EH (cell line): ENCODE measurements around the gene WDR19.
"Not testable (repeated sequence)": the region's sequence is repeated elsewhere in the genome, so short reads cannot be mapped to it uniquely, and the experiment has no call there.

Source experiments
- DNase-seq: peaks from one replicate; pipeline ENCODE4 v3.0.0-alpha.2; 2015; ENCODE audit warnings: low read depth

Gene WDR19

DNA sequence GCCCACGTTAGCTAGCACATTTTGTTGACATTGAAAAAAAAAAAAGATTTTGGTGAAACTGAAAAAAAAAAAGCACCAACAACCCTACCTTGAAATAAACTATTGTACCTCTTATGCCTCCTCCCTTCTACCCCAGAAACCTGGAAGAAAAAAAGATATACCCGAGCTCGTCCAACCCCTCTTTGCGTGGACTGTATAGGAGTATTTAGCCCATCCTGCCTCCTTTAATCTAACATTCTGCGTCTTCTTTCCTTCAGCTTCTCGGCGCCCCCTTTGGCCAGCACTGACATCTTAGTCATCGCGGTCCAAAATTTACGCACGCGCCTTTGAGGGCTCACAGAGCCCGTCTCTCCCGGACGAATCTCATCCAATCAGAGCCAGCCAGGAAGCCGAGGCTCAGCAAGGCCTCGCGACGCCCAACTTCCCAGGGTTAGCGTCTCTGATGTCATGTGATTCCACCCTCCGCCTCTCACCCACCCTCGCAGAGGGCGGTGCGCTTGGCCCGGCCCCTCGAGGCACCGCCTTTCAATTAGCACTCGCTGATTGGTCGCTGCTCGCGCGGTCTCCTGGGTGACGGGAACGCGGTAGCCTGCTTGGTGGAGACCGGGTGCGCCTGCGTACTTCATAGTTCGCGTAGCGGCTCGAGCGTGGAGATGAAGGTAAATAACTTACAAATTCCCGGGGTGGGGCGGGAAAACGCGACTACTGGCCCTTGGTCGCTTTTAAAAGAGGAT is at the start of gene WDR19:
TSS of gene WDR19 (plus strand) at position 625 of the 734 bp plus-strand sequence. CDS start at position 654, 29 bp downstream.
- DNase-seq = peak; percentile 100

DNA sequence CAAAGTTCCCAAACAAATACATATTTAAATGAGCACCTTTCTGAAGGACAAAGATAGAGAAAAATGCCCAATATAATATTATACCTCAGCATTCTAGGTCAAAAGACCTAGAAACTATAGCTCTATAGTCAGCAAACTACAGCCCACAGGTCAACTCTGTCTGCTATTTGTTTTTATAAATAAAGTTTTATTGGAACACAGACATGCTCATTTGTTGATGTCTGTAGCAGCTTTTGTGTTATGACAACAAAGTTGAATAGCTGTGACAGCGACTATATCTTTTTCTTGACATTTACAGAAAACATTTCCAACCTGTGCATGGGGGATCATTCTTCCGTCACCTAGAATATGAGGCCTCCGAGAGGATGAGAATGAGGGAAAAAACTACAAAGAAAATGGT is 48.7 kb upstream of the WDR19 start:
- no peak for DNase-seq

DNA sequence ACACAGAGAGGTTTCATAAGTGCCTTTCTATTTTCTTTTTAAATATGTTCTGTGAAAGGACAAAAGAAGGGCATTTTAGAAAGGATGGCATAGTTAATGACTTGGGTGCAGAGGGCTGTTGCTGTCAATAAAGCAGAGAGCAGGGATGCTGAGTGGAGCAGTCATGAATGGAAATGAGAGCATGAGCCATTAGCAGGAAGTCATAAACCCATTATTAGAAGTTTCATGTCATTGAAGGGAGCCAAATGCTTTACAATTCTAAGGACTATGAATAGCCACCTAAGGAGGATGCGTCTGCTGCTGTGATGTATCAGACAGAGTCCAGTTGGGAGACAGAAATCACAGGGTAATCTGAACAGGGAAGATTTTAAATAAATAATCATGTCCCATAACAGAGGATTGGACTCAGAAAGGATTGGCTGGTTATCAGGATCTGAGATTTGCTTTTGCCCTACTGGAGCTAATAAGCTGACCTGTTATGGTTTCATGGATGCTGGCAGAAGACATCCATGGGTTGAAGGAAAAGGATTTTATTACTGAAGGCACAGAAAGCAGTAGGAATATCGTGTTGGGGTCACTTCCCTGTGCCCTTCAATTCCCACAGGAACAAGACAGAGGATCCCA is 47.5 kb upstream of the WDR19 start:
- DNase-seq = peak; percentile 40

DNA sequence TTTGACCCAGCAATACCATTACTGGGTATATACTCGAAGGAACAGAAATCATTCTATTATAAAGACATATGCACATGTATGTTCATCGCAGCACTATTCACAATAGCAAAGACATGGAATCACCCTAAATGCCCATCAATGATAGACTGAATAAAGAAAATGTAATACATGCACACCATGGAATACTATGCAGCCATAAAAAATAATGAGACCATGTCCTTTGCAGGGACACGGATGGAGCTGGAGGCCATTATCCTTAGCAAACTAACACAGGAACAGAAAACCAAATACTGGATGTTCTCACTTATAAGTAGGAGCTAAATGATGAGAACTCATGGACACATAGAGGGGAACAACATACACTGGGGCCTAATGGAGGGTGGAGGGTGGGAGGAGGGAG is 44.1 kb upstream of the WDR19 start:
- not testable (repeated sequence) for DNase-seq

DNA sequence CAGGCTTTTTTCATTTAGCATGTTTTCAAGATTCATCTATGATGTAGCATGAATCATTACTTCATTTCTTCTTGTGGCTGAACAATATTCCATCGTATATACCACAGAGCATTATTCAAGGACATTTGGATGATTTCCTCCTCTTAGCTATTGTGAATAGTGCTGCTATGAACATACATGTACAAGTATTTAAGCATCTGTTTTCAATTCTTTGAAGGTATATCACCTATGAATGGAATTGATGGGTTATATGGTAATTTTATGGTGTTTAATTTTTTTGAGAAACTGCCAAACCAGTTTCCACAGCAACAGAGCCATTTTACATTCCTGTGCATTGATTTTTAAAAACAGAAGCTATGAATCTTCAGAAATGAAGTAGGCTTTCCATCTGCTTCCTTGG is 36.1 kb upstream of the WDR19 start:
- no peak for DNase-seq

DNA sequence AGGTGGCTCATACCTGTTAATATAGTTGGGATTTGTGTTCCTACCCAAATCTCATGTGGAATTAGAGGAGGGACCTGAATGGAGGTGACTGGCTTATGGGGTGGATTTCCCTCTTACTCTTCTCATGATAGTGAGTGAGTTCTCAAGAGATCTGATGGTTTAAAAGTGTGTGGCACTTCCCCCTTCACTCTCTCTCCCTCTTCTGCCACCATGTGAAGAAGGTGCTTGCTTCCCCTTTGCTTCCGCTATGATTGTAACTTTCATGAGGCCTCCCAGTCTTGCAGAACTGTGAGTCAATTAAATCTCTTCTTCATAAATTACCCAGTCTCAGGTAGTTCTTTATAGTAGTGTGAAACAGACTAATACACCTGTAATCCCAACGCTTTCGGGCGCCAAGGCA is 28.3 kb upstream of the WDR19 start:
- DNase-seq = no peak

DNA sequence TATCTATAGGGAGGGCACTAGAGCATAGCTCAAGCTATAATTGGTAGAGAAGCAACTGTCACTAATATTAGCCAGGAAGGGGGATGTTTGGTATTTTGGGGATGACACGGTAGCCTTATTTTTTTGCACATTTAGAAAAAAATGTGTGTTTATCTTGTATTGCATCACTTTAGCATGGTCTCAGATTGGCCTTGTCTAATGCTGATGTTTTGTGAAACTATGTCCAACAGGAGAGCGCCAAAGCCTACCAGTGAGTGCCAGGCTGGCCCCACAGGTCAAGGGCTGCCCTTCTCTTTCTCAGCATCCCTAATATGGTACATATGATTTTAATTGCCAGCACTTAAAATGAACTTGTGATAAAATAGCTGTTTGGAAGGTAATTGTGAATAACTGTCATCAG is 24.8 kb upstream of the WDR19 start:
- no peak for DNase-seq

DNA sequence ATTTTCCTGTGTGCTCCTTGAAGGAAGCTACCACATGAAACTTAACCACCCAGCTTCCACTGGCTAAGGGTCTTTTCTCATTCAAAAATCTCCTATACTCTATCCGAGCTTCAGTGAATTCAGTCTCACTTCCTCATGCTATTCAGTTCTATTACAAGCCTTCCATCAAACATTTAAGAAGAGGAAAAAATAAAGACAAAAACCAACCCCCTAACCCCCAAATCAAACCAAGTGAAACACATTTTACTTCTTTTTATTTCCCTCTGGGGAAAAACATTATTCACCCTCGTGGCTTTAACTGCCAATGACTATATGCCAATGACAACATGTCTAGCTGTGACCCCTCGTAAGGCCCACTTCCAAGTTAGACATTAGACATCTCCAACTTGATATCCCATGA is 16.2 kb upstream of the WDR19 start:
- no peak for DNase-seq

DNA sequence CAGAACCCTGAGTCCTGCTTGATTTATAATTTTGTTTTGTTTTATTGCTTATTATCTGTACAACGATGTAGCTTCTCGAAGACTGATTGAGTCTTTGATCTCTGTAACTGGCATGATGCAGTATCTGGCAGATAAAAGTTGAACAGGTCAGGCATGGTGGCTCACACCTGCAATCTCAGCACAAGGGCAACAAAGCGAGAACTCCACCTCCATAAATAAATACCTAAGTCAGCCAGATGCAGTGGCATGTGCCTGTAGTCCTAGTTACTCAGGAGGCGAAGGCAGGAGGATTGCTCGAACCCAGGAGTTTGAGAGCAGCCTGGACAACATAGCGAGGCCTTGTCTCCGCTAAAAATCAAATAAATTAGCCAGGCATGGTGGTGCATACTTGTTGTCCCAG is 15.7 kb upstream of the WDR19 start:
- no peak for DNase-seq

DNA sequence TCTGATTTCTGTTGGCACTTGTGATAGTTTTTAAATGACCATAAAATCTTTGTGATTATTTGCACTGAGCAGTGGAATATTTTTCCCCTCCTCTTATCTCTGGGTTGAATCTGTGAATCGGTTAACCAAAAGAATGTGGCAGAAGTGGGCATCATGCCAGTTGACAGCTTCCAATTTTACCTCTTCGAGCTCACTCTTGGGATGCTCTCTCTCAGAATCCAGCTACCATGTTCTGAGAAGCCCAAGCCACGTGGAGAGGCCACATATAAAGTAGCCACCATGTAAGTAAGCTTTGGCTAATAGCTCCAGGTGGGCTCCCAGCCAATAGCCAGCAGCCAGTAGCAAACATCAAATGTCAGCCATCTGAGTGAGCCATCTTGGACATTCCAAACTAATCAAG is 12.9 kb upstream of the WDR19 start:
- peak; percentile 38 for DNase-seq

DNA sequence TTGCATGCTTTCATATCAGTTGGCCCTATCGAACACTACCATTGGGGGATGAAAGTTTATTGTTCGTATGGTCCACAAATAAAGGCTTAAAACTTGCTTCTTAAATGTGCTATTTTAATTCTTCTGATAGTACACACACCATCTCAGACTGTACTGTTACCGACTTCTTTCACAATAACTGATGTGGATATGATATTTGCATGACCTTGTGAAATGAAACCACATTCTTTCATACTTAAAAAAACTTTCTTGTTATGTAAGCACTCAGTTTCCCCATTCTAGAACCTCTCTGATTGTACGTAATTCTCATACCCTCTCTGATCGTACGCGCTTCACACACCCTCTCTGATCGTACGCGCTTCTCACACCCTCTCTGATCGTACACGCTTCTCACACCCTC is 12.0 kb upstream of the WDR19 start:
- DNase-seq = no peak

DNA sequence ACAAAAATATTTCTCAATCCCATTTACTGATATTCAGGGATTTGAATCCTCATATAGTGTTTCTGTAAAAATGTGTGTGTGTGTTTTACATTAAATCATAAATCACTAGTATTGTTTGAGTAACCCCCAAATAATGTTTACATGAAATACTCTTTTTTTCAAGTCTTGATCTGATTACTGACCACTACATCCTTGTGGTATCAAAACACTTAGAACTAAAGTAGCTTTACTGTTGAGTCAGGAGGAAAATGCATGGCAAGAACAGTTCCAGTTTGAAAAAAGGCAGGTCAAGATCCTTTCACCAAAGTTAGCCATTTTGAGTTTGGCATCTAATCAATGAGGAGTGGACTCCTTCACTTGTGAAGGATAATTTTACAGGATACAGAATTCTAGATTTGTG is 3.6 kb upstream of the WDR19 start:
- peak; percentile 8 for DNase-seq

DNA sequence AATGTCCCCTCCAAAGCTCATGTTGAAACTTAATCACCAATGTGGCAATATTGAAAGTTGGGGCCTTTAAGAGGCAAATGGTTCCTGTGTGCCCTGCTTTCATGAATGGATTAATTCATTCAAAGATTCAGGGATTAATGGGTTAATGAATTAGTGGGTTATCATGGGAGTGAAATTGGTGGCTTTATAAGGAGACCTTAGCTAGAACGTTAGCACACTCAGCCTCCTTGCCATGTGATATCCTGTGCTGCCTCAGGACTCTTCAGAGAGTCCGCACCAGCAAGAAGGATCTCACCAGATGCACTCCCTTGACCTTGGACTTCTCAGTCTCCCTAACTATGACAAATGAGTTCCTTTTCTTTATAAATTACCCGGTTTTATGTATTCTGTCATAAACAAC is 2.6 kb upstream of the WDR19 start:
- no peak for DNase-seq

DNA sequence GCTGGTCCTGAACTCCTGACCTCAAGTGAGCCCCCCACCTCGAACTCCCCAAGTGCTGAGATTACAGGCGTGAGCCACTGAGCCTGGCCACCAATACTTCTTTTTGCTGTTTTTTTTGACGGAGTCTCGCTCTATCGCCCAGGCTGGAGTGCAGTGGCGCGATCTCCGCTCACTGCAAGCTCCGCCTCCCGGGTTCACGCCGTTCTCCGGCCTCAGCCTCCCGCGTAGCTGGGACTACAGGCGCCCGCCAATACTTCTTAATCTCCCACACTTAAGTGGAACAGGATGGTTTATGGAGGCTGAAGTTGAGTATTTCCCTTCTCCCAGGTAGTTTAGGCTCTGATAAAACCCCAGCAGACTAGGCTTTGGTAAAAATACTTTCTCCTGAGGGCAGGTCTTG is 1.7 kb upstream of the WDR19 start:
- not testable (repeated sequence) for DNase-seq

DNA sequence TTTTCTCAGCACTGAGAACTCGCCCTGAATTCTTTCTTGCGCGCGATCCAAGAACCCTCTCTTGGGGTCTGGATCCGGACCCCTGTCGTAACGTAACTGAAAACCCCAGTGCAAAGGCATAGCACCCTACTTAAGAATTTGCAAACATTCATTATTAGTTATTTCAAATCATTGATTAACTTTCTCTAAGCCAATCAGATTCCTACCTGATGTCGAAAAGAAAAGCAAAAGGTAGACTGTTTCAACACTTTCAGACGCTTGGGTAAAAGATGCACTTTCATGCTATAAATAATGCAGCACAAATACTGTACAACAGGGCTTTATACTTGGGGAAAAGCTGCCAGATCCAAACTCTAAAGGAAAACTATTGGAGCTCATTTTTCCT is 817 bp upstream of the WDR19 start:
- DNase-seq = no peak

DNA sequence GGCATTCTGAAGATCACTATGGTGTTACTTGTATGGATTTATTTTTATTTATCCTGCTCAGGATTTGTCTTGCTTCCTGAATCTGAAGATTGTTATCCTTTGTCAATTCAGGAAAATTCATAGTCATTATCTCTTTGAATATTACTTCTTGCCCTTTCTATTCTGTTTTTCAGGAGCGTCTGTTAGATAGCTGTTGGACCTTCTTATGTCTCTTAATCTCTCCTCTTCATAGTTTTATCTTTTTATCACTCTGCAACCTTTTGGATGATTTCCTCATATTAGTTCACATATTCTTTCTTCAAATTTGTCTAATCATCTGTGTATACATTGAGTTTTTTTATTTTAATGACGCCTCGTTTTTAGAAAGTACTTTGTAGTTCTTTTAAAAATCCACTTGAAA is 19.6 kb downstream of the WDR19 start:
- DNase-seq = no peak

DNA sequence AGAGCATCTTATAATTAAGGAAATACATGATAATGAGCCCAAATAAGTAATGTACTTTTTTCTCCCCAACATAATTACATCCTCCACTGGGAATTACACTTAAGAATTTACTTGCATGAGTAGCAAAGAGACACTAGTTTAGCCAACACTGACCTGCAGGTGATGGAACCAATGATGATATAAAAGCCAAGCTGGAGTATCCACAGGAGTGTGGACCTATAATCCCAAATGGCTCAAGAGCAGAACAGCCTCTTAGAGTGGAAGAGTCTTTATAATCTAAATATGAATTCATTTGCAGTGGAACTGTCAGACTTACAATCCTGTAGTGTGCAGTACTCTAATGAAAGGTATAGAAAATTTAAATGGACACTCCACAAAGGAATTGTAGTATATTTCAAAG is 22.2 kb downstream of the WDR19 start:
- no peak for DNase-seq

DNA sequence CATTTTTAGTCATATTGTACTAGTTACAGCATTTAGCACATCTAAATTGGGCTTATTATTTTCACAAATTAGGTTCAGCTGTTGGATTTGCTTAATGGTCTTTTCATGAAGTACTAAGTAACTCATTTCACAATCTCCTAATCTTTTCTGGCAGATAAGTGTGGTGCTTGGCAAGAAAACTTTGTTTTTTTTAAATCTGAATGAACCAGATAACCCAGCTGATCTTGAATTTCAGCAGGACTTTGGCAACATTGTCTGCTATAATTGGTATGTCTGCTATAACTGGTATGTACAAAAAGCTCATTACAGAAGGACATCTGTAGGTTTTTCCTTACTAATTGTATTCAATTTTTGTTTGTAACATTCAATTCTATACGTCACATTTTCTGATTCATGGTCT is 22.7 kb downstream of the WDR19 start:
- no peak for DNase-seq

DNA sequence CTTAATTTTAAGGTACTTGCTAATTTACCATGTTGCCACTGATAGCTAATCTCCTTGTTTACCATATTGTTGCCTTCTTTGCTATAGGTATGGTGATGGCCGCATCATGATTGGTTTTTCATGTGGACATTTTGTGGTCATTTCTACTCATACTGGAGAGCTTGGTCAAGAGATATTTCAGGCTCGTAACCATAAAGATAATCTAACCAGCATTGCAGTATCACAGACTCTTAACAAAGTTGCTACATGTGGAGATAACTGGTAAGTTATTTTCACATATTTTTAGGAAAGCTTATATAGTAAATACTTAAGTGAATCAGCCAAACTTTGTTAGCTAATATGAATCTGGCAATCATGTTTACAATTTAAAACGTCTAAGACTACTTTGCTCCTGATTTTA is 23.1 kb downstream of the WDR19 start:
- DNase-seq = no peak

DNA sequence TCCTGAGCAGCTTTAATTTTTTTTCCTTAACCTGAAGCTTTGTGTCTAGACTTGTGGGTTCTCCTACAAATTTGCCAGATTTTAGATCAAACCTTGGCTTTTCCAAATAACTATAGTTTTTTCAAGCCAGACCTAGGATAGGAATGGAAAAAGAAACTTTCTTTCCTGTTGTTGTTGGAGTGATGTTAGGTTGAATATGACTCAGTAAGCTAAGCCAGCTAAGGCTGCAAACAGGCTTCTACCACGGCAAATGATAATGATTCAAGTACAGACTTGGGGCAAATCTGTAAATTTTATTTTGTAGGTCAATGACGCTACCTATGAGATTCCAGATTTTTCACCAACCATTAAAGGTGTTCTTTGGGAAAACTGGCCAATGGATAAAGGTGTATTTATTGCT is 45.6 kb downstream of the WDR19 start:
- DNase-seq = no peak

DNA sequence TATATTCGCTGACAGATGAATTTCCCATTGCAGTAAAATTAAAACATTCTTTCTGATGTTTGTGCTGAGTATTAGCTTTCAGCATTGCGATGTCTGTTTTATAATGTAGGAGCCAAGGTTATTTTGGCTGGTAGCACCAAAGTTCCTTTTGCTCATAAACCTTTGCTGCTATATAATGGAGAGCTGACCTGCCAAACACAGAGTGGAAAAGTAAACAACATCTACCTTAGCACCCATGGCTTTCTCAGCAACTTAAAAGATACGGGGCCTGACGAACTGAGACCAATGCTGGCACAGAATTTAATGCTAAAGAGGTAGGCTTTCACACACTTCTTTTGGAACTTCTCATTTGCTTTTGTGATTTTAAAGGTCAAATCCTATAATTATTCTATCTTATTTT is 46.0 kb downstream of the WDR19 start:
- no peak for DNase-seq

DNA sequence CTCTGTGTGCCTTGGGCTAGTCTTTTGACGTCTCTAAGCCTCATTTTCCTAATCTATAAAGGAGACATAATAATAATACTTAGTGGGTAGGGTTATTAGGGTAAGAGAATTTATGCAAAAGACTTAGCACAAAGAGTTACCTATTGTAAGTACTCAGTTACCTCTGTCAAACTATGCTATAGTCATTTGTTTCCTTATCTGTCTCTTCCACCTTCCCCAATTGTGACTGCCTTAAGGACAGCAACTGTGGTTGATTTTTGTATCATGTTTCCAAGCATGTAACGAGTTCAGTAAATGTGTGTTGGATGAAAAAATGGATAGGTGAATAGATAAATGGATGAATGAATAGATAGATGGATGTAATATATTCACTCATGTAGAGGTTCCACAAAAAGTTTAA is 48.1 kb downstream of the WDR19 start:
- DNase-seq = no peak

DNA sequence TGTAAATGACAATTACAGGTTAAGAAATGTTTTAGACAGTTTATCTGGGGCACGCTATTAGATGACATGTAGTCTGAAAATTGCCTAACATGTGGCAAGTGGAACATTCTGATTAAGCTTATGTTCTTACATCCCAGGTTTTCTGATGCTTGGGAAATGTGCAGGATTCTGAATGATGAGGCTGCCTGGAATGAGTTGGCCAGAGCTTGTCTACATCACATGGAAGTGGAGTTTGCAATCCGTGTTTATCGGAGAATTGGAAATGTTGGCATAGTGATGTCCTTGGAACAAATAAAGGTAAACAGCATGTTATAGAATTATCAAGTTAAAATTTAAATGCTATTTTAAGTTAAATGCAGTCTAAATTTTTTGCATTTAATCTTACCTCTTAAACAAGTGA is 49.3 kb downstream of the WDR19 start:
- no peak for DNase-seq

DNA sequence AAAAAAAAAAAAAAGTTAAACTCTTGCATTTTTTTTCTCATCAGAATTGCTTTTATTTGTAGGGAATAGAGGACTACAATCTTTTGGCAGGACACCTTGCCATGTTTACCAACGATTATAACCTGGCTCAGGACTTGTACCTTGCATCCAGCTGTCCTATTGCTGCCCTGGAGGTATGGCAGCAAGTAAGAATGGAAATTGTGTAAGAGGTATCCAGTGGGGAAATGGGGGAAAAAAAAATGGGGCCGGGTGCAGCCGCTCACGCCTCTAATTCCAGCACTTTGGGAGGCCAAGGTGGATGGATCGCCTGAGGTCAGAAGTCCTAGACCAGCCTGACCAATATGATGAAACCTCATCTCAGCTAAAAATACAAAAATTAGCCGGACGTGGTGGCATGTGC is 49.8 kb downstream of the WDR19 start:
- no peak for DNase-seq
